CD4-positive, alpha-beta T cell treated with Interleukin-12 subunit alpha and Interleukin-12 subunit beta, for 1 hour (primary cell): ENCODE measurements around the gene ARHGEF7.
A peak's percentile ranks its signal among the peaks of the same experiment; 100 is the strongest.

Experiments used
- DNase-seq: peaks from one replicate; pipeline ENCODE4 v3.0.0-alpha.2; 2020

The ARHGEF7 gene

DNA sequence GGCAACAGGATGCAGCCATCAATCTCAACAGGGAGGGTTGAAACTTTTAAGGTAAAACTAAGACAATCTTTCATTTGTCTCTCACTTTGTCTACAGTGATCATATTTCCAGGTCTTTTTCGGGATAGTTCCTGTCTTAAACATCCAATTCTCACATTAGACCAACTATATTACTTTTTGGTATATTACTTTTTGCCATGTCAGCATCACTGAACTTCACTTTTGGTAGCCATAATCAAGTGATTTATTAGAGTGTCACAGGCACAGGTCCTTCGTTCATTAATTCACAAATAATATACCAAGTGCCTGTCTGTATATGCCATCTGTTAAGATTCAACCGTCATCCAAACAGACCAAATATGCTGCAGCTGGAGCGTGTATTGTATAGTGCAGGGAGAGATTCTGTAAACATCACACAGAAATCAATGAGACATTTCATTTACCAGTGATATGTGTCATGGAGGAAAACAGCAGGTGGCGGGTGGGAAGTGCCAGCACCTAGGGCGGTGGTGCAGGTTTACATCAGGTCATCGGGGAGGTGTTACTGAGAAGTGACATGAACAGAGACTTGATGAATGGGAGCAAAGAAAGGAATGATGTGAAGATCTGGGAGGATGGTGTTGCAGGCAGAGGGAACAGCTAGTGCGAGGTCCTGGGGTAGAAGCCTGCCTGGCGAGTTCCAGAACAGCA, 24.9 kb downstream of the ARHGEF7 start:
- DNase-seq, result no peak

DNA sequence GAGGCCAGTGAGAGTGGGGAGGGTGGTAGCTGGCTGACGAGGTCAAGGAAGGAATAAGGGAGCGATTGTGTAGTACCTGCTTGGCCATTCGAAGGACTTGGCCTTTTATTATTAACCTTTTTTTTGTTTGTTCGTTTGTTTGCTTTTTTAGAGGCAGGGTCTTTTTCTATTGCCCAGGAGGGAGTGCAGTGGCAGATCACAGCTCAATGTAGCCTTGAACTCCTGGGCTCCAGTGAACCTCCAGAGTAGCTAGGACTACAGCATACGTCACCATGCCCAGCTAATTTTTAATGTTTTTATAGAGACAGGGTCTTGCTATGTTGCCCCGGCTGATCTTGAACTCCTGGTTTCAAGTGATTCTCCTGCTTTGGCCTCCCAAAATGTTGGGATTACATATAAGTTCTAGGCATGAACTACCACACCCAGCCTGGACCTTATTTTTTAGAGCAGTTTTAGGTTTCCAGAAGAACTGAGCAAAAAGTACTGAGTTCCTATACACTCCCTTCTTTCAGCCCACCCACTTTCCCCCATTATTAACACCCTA, 25.5 kb downstream of the ARHGEF7 start:
- DNase-seq, result no peak

DNA sequence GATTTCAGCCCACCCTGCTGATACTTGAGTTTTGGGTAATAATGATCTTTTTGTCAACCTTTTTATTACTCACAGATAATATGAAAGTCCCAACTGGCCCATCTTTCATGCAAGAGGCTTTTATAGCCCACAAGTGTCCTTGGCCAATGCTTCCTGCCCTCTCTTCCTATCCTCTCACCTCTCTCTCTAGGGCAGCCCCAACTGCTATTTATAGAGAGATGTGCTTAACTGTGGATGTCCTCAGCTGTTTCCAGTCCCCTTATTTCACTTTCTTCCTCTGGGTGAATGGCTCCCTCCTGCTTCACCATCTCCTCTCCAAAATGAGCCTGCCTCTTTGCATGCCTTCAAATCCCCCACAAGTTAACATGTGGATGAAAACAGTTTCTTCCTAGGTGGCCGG, 27.4 kb downstream of the ARHGEF7 start:
- no peak for DNase-seq

DNA sequence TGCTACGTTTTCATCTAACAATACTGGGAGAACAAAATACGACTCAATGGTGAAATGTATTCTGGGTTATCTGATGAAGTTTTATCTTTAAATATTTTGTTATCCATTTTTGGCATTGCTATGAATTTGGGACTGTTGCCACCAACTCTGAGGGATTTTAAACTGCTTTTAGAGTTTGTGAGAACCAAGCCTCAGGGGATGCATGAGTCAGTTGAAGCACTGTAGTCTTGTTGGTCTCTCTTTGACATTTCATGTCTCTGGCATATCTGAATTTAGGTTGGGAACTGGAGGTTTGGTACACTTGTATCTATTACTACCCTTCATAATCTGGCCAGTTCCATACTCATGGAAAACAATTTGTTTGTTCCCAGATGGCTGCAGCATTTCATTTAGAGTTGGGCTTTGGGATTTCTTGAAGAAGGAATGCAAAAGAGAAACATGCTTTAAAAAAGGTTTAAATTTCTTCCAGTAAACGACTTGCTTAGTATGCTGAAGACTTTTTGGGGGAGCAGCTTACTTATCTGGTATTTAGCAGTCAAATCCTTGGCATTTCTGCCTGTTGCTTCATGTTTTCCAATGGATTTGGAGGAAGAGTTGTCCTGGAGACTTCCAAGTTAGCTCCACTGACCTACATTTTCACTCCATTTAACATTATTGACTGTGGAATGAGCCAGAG, 28.9 kb downstream of the ARHGEF7 start:
- DNase-seq, result no peak

GRCh38 chr13:111145071-111145470, 30.0 kb downstream of the ARHGEF7 start:
- DNase-seq, result no peak

- DNase-seq, result no peak
These were observed 30.4 kb downstream of the ARHGEF7 start for GRCh38 chr13:111145506-111145905.

GRCh38 chr13:111152844-111153243, 37.7 kb downstream of the ARHGEF7 start:
- DNase-seq, result no peak

- DNase-seq, result peak; percentile 92
These were observed 38.3 kb downstream of the ARHGEF7 start for GRCh38 chr13:111153279-111153976.

DNA sequence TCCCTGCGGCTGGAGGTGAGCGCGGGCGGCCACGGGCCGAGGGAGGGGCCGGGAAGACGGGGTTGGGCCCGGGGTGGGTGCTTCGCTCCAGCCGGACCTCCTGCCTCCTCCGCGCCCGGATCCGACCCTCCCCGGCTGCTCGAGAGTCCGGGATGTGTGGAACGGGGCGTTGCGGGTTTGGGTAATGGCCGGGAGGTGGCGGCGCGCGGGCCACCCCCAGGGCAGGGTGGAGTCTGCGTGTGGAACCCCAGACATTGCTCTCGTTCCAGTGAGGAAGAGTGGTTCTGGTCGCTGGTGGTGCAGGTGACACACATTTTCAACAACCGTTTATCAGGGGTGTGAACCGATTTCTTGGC, 38.8 kb downstream of the ARHGEF7 start:
- no peak for DNase-seq

GRCh38 chr13:111156421-111156820, 41.3 kb downstream of the ARHGEF7 start:
- DNase-seq, result no peak

DNA sequence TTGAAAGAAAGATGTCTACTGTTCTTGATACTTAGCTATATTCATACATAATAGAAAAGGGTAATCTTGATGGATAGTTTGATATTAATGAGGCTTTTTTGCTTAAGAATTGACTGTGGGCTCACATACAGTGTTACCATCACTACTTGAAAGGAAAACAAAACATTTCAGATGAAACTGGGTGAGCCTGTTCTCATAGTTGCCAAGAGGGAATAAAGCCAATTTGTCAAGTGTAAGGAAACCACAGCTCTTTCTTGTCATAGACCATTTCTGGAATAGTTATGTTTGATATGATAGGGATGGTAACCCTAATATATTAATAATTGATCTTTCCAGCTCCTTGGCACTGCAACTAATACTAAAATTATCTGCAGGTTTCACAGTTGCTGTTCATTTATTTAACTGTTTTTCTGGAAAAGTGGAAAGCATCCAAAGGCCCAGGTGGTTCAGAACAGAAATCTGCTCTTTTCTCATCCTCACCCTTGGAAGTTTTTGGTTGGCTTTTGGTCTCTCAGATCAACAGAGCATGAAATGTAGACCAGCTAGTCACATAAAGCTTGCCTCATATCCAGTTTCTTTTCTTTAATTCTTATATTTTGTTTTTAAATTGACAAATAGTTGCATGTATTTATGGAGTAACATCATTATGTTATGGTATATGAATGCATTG, 43.2 kb downstream of the ARHGEF7 start:
- no peak for DNase-seq

DNA sequence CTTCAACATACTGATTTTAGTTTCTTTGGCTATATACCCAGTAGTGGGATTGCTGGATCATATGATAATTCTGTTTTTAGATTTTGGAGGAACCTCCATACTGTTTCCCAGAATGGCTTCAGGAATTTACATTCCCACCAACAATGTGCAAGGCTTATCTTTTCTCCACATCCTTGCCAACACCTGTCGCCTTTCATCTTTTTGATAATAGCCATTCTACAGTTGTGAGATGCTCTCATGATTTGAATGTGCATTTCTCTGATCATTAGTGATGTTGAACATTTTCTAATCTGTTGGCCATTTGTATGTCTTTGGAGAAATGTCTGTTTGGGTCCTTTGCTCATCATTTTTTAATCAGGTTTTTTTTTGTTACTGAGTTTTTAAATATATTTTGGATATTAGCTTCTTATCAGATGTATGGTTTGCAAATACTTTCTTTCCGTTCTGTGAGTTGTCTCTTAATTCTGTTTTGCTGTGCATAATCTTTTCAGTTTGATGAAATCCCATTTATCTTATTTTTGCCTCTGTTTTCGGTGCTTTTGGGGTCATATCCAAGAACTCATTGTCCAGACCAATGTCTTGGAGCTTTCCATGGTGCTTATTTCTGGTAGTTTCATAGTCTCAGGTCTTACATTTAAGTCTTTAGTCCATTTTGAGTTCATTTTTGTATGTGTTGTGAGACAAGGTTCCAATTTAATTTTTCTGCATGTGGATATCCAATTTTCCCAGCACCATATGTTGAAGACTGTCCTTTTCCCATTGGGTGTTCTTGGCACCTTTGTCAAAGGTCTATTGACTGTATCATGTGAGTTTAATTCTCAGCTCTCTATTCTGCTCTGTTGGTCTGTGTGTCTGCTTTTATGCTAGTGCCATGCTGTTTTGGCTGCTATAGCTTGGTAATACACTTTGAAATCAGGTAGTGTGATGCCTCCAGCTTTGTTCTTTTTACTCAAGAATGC, 44.5 kb downstream of the ARHGEF7 start:
- no peak for DNase-seq

DNA sequence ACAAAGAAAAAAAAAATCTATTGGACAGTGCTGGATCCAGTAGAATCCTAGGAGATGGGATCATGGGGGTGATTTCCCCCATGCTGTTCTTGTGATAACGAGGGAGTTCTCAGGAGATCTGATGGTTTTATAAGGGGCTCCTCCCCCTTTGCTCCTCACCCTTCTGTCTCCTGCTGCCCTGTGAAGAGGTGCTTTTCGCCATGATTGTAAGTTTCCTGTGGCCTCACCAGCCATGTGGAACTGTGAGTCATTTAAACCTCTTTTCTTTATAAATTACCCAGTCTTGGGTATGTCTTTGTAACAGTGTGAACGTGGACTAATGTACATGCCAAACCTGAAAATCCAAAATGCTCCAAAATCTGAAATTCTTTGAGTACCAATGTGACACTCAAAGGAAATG, 45.5 kb downstream of the ARHGEF7 start:
- no peak for DNase-seq

DNA sequence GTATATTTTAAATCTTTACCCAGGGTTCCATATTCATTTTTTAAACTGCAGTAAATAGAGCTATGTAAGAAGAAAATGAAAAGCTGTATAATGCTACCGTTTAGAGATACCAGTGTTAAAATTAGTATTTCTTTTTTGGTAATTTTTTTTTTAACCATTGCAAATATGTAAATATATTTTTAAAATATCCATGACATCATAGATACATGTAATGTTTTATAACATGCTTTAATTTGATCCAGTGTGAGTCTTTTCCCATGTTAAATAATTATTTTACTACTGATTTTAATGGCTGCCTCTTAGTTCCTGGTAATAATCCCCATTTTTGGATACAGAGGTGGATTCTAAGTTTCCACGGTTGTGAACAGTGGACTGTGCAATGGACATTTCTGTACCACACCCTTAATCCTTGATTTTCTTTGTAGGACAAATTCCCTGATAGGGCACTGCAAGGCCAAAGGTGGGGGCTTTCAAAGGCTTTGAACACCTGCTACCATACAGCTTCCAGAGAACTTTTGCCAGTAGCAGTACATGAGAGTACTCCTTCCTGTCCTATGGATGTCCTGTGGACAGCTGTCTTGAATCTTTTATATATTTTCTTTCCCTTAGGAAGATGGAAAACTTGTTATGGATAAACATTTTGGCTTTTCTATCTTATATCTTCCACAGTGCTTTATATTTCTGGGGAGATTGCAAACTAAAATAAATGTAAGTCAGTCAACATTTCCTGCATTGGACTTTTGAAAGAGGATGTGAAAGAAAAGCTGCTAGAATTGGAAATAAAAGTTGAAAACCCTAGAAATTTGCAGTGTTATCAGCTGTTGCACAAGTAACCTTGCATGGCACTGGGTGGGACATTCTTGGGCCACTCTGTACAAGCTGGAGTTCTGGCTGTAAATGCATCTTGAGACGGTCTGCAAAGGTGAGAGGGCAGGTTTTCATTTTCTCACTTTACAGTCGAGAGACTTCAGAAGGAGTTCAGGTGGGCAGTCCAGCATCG, 46.8 kb downstream of the ARHGEF7 start:
- no peak for DNase-seq

DNA sequence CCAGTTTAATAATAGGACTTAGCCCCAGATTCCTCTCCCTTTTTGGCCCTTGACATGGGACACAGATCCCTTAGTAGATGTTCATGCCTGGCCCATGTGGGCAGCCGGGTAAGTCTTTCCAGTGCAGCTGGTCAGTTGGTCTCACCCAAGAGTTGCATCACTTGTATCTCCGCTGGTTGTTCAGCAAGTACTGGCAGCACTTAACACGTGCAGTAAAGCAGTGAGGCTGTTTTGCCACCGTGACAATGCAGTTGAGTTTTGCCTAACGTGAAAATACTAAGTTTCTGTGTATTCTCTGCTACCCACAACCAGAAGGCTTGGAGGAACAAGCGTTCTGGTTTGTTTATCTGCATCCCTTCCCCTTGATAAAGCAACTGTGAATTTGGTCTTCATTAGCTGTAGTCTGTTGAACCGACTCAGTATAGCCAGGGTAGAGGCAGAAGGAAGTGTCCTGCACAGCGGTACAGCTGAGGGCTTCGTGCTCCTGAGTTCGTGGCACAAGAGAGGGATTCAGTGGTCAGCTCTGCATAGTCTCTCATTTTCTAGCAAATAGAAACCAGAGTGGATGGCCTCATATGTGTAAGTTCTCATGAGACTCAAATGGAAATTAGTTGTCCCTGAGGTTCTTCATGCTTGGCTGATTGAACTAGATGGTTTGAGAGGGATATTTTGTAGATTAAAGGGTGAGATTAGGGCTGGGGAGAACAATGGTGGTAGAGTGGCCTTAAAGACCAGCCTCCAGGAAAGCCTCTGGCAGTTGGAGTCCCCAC, 50.3 kb downstream of the ARHGEF7 start:
- no peak for DNase-seq

- DNase-seq, result peak; percentile 9
These were observed 52.0 kb downstream of the ARHGEF7 start for GRCh38 chr13:111166882-111167675.

DNA sequence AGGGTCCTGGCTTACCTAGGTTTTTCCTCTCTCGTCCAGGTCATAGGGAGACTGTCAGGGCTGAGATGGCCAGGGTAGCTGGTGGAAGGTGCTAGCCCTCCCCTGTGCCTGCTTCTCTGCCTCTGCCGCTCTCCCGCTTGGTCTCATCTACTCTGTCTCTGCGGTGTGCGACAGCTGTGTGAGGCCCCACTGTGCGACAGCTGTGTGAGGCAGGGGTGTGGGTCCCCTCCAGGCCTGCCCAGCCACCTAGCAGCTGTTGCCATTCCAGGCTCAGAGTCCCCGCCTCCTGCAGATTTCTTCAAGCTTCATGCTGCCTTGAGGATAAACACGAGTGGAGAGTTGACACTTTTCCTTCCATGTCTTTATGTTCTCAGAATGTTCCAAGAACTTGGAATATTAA, 53.0 kb downstream of the ARHGEF7 start:
- no peak for DNase-seq

DNA sequence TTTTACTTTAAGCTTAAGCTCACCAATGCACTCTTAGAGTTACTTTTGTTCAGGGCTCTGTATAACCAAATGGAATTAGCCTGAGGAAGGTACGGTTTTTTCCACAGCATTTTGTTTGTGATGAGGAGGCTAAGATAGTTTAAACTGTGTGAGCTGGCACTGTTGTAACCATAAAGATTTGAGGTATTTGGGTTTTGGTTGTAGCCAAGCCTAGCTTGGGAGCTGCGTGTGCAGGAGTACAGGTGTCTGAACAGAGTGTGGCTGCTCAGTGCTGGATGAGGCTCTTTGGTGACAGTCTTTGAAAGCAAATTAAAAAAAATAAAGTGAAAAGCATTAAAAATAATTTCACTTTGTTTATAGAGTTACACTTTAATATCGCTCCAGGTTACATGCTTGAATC, 56.0 kb downstream of the ARHGEF7 start:
- DNase-seq, result no peak

DNA sequence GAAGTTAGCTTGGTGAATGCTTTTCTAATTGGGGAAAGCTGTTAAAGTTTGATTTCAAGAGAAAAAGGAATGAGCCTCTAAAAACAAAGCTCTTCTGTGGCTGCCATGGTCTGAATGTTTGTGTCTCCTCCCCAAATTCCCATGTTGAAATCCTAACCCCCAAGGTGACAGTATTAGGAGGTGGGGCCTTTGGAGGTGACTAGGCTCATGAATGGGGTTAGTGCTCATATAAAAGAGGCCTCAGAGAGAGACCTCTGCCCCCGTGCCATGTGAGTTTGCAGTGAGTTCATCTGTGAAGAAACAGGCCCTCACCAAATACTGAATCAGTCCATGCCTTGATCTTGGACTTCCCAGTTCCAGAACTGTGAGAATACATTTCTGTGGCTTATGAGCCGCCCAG, 56.5 kb downstream of the ARHGEF7 start:
- no peak for DNase-seq
